OCI-M2 (cell line): ENCODE measurements around the gene SVIL.
"Not testable (repeated sequence)": the region's sequence is repeated elsewhere in the genome, so short reads cannot be mapped to it uniquely, and the experiment has no call there.

Experiments used
- DNase-seq: peaks from one replicate; lab custom pipeline; 2025; ENCODE audit not compliant: unreplicated experiment; lab: John Stamatoyannopoulos, UW

Gene SVIL

GRCh38 chr10:29522918-29523317 lies 111.9 kb downstream of the SVIL start:
- no peak for DNase-seq

GRCh38 chr10:29522061-29522855 lies 112.5 kb downstream of the SVIL start:
- no peak for DNase-seq

GRCh38 chr10:29519659-29520058 lies 115.1 kb downstream of the SVIL start:
- no peak for DNase-seq

GRCh38 chr10:29517352-29517923 lies 117.3 kb downstream of the SVIL start:
- no peak for DNase-seq

GRCh38 chr10:29516309-29516932 lies 118.3 kb downstream of the SVIL start:
- DNase-seq = not testable (repeated sequence)

GRCh38 chr10:29515879-29516278 lies 118.9 kb downstream of the SVIL start:
- not testable (repeated sequence) for DNase-seq

- DNase-seq = not testable (repeated sequence)
Measured at GRCh38 chr10:29515104-29515503, 119.7 kb downstream of the SVIL start.

GRCh38 chr10:29514306-29514705 lies 120.5 kb downstream of the SVIL start:
- no peak for DNase-seq

- no peak for DNase-seq
Measured at GRCh38 chr10:29512425-29512974, 122.3 kb downstream of the SVIL start.

GRCh38 chr10:29511806-29512205 lies 123.0 kb downstream of the SVIL start:
- not testable (repeated sequence) for DNase-seq

GRCh38 chr10:29510483-29511157 lies 124.2 kb downstream of the SVIL start:
- DNase-seq = not testable (repeated sequence)

- no peak for DNase-seq
Measured at GRCh38 chr10:29508554-29509244, 126.1 kb downstream of the SVIL start.

- not testable (repeated sequence) for DNase-seq
Measured at GRCh38 chr10:29507750-29508149, 127.0 kb downstream of the SVIL start.

GRCh38 chr10:29506324-29506921 lies 128.3 kb downstream of the SVIL start:
- DNase-seq = not testable (repeated sequence)

- DNase-seq = no peak
Measured at GRCh38 chr10:29502351-29502750, 132.4 kb downstream of the SVIL start.

- DNase-seq = no peak
Measured at GRCh38 chr10:29501692-29502091, 133.1 kb downstream of the SVIL start.

GRCh38 chr10:29499993-29500537 lies 134.7 kb downstream of the SVIL start:
- DNase-seq = no peak

GRCh38 chr10:29496341-29497162 lies 138.2 kb downstream of the SVIL start:
- DNase-seq = no peak

GRCh38 chr10:29495366-29495765 lies 139.4 kb downstream of the SVIL start:
- DNase-seq = no peak
